ENCODE results near the gene PCDHB10. TPM values are rescaled to one million over a fixed set of nuclear protein-coding genes. Genes with fewer than 3 reads are reported as not detected.

Gene PCDHB10
- total RNA-seq, 1 experiment from 2014 or later = 1.2 TPM

GRCh38 chr5:141236516-141237313 is 44.6 kb downstream of the PCDHB10 start:
- no peaks in the 10 kb centered on the region for H3K27me3 Mint-ChIP-seq (ENCODE audit: insufficient read depth, unreplicated experiment)
- intact Hi-C loops (cut with micrococcal nuclease) = no loop called here
- no peak for DNase-seq (ENCODE audit: unreplicated experiment)
- no peak for TF ChIP-seq CTCF (IDR thresholded peaks at IDR 0.05; ENCODE audit: unreplicated experiment)
- ChIA-PET POLR2A (no interaction called here), CTCF (interaction anchor here (0.7 kb wide), 1 partner anchor 320 kb away, joined by 3 read pairs; no protein-coding TSS in a partner anchor)
- peaks cover 28% of the 10 kb centered on the region for H3K36me3 Mint-ChIP-seq (ENCODE audit: insufficient read depth, unreplicated experiment)
- no peak overlapping the region for H3K27ac Mint-ChIP-seq (ENCODE audit: low read depth, unreplicated experiment)
- H3K4me3 Mint-ChIP-seq (ENCODE audit: unreplicated experiment) = no peak overlapping the region
- peaks cover 40% of the 10 kb centered on the region for H3K9me3 Mint-ChIP-seq (ENCODE audit: unreplicated experiment)
- no peaks in the 10 kb centered on the region for H3K4me1 Mint-ChIP-seq (ENCODE audit: insufficient read depth, unreplicated experiment)
- no TSS peak for BruUV-seq (replicated peaks)

GRCh38 chr5:141241496-141241895 is 49.3 kb downstream of the PCDHB10 start:
- no TSS peak for BruUV-seq (replicated peaks)
- peaks cover 33% of the 10 kb centered on the region for H3K36me3 Mint-ChIP-seq (ENCODE audit: insufficient read depth, unreplicated experiment)
- no peak overlapping the region for H3K27ac Mint-ChIP-seq (ENCODE audit: low read depth, unreplicated experiment)
- H3K9me3 Mint-ChIP-seq (ENCODE audit: unreplicated experiment) = peaks cover 59% of the 10 kb centered on the region
- ChIA-PET CTCF (interaction anchor here (0.8 kb wide), 1 partner anchor 79 kb away, joined by 3 read pairs; no protein-coding TSS in a partner anchor), POLR2A (no interaction called here)
- H3K4me3 Mint-ChIP-seq (ENCODE audit: unreplicated experiment) = no peak overlapping the region
- H3K4me1 Mint-ChIP-seq (ENCODE audit: insufficient read depth, unreplicated experiment) = no peaks in the 10 kb centered on the region
- intact Hi-C loops (cut with micrococcal nuclease) = no loop called here
- no peak for DNase-seq (ENCODE audit: unreplicated experiment)
- no peak for TF ChIP-seq CTCF (IDR thresholded peaks at IDR 0.05; ENCODE audit: unreplicated experiment)
- no peaks in the 10 kb centered on the region for H3K27me3 Mint-ChIP-seq (ENCODE audit: insufficient read depth, unreplicated experiment)

Other genes with a start within 250 kb of the PCDHB10 start
- gene PCDHAC2, start 225.9 kb upstream of the PCDHB10 start, total RNA-seq (2022) = 9.3 and 12.3 TPM in 2 replicates
- not detected in 2 replicates for gene PCDHB1, start 141.0 kb upstream of the PCDHB10 start, total RNA-seq (2022)
- 2.4 and 2.6 TPM in 2 replicates for gene PCDHB2, start 97.7 kb upstream of the PCDHB10 start, total RNA-seq (2022)
- 0.42 and 0.49 TPM in 2 replicates for gene PCDHB3, start 91.9 kb upstream of the PCDHB10 start, total RNA-seq (2022)
- gene PCDHB4, start 70.5 kb upstream of the PCDHB10 start, total RNA-seq (2022) = 0.44 and 1.3 TPM in 2 replicates
- 1.2 and 1.7 TPM in 2 replicates for gene PCDHB5, start 57.1 kb upstream of the PCDHB10 start, total RNA-seq (2022)
- 0.19 and 0.22 TPM in 2 replicates for gene PCDHB6, start 42.3 kb upstream of the PCDHB10 start, total RNA-seq (2022)
- gene PCDHB7, start 19.7 kb upstream of the PCDHB10 start, total RNA-seq (2022) = 0.28 and 0.29 TPM in 2 replicates
- gene PCDHB8, start 14.6 kb upstream of the PCDHB10 start, total RNA-seq (2022) = 0.34 TPM in 1 of 2 replicates, not detected in the other
- 1.8 and 2.5 TPM in 2 replicates for gene PCDHB16, start 10.0 kb upstream of the PCDHB10 start, total RNA-seq (2022)
- 1.0 and 1.8 TPM in 2 replicates for gene PCDHB9, start 5.2 kb upstream of the PCDHB10 start, total RNA-seq (2022)
- 0.75 and 1.3 TPM in 2 replicates for gene PCDHB11, start 7.3 kb downstream of the PCDHB10 start, total RNA-seq (2022)
- 1.6 and 2.3 TPM in 2 replicates for gene PCDHB12, start 16.4 kb downstream of the PCDHB10 start, total RNA-seq (2022)
- 3.5 and 4.7 TPM in 2 replicates for gene PCDHB13, start 21.6 kb downstream of the PCDHB10 start, total RNA-seq (2022)
- gene PCDHB14, start 31.0 kb downstream of the PCDHB10 start, total RNA-seq (2022) = 4.7 and 6.2 TPM in 2 replicates
- 0.91 and 1.2 TPM in 2 replicates for gene PCDHB15, start 53.0 kb downstream of the PCDHB10 start, total RNA-seq (2022)
- gene SLC25A2, start 111.7 kb downstream of the PCDHB10 start, total RNA-seq (2022) = 0.37 and 0.79 TPM in 2 replicates
- 81.3 and 94.9 TPM in 2 replicates for gene TAF7, start 128.4 kb downstream of the PCDHB10 start, total RNA-seq (2022)
- 0.20 and 0.35 TPM in 2 replicates for gene PCDHGA1, start 138.2 kb downstream of the PCDHB10 start, total RNA-seq (2022)
- 0.32 and 0.33 TPM in 2 replicates for gene PCDHGA2, start 146.4 kb downstream of the PCDHB10 start, total RNA-seq (2022)
- 0.07 and 0.25 TPM in 2 replicates for gene PCDHGA3, start 151.5 kb downstream of the PCDHB10 start, total RNA-seq (2022)
- 0.19 and 0.59 TPM in 2 replicates for gene PCDHGB1, start 157.7 kb downstream of the PCDHB10 start, total RNA-seq (2022)
- gene PCDHGA4, start 162.7 kb downstream of the PCDHB10 start, total RNA-seq (2022) = 0.26 and 0.44 TPM in 2 replicates
- 0.61 and 0.88 TPM in 2 replicates for gene PCDHGB2, start 167.6 kb downstream of the PCDHB10 start, total RNA-seq (2022)
- 0.25 and 0.42 TPM in 2 replicates for gene PCDHGA5, start 171.8 kb downstream of the PCDHB10 start, total RNA-seq (2022)
- gene PCDHGB3, start 177.9 kb downstream of the PCDHB10 start, total RNA-seq (2022) = 0.33 and 0.56 TPM in 2 replicates
- 0.44 and 0.49 TPM in 2 replicates for gene PCDHGA6, start 181.5 kb downstream of the PCDHB10 start, total RNA-seq (2022)
- 0.56 and 0.86 TPM in 2 replicates for gene PCDHGA7, start 190.4 kb downstream of the PCDHB10 start, total RNA-seq (2022)
- gene PCDHGB4, start 195.3 kb downstream of the PCDHB10 start, total RNA-seq (2022) = 0.49 and 0.79 TPM in 2 replicates
- gene PCDHGA8, start 200.3 kb downstream of the PCDHB10 start, total RNA-seq (2022) = 0.28 and 0.56 TPM in 2 replicates
- 3.2 and 5.6 TPM in 2 replicates for gene PCDHGB5, start 205.6 kb downstream of the PCDHB10 start, total RNA-seq (2022)
- gene PCDHGA9, start 210.4 kb downstream of the PCDHB10 start, total RNA-seq (2022) = 0.89 and 1.3 TPM in 2 replicates
- 0.68 and 1.4 TPM in 2 replicates for gene PCDHGB6, start 215.7 kb downstream of the PCDHB10 start, total RNA-seq (2022)
- gene PCDHGA10, start 220.6 kb downstream of the PCDHB10 start, total RNA-seq (2022) = 1.4 TPM in 2 replicates
- 0.75 and 1.2 TPM in 2 replicates for gene PCDHGB7, start 225.3 kb downstream of the PCDHB10 start, total RNA-seq (2022)
- gene PCDHGA11, start 228.7 kb downstream of the PCDHB10 start, total RNA-seq (2022) = 0.30 and 0.76 TPM in 2 replicates
- 0.79 and 0.91 TPM in 2 replicates for gene PCDHGA12, start 238.2 kb downstream of the PCDHB10 start, total RNA-seq (2022)

Measured in MCF 10A (cell line).